HG03097 (cell line): ENCODE results near the gene GALNT9.
"Not testable (repeated sequence)": the region's sequence is repeated elsewhere in the genome, so short reads cannot be mapped to it uniquely, and the experiment has no call there.

ENCODE experiments used
- ATAC-seq: cut with Tn5 transposase; IDR thresholded peaks from one replicate; pipeline ENCODE4 v1.9.1; 2021; ENCODE audit not compliant: unreplicated experiment, low FRiP score

GALNT9 gene

DNA sequence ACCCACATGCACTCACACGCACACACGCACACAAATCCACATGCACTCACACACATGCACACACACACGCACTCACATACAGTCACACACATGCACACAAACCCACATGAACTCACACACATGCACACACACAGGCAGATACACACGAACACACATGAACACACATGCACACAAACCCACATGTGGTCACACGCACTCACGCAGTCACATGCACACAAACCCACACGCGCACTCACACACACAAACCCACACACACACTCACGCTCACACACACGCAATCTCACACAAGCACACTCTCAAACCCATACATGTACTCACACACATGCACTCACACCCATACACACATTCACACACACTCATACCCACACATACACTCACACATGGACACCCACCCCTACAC, 61.5 kb downstream of the GALNT9 start:
- no peak for ATAC-seq

DNA sequence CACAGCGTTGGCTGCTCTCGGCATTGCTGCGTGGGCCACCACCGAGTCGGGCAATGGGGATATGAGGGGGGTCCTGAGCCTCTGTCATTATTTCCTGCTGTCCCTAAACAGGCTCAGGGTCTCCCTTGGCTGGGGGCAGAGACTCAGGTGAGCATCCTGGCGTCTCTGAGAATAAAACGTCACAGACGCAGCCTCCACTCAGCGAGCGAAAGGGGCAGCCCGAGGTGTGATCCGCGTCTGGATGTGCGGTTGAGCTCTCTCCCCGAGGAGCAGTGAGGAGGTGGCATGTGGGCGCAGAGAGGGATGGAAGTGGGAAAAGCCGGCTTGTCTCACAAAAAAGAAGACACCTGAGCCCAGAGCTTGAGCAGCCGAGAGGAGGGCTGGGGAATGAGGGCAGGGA, 62.6 kb downstream of the GALNT9 start:
- ATAC-seq = no peak

DNA sequence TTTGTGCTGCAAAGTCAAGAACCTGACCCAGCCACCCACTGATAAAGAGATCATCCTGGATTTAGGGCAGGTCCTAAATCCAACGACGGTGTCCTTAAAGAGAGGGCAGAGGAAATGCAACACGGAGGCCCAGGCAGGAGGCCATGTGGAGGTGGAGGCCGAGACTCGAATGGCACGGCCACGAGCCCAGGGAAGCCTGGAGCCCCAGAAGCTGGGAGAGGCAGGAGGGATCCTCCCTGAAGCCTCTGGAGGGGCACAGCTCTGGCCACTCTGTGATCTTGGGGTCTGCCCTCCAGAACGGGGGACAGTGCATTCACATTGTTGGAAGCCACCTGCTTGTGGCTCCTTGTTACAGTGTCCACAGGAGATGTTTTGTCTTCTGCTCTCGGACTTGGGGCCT, 63.0 kb downstream of the GALNT9 start:
- ATAC-seq = no peak

DNA sequence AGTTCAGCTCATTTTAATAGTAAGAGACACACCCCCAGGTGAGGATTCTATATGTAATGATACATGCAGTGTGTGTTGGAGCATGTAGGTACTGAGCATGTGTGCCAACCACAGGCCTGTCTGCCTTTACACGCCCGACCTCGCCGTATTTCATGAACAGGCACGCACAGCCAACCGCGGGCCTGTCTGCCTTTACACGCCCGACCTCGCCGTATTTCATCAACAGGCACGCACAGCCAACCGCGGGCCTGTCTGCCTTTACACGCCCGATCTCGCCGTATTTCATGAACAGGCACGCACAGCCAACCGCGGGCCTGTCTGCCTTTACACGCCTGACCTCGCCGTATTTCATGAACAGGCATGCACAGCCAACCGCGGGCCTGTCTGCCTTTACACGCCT, 63.6 kb downstream of the GALNT9 start:
- not testable (repeated sequence) for ATAC-seq

DNA sequence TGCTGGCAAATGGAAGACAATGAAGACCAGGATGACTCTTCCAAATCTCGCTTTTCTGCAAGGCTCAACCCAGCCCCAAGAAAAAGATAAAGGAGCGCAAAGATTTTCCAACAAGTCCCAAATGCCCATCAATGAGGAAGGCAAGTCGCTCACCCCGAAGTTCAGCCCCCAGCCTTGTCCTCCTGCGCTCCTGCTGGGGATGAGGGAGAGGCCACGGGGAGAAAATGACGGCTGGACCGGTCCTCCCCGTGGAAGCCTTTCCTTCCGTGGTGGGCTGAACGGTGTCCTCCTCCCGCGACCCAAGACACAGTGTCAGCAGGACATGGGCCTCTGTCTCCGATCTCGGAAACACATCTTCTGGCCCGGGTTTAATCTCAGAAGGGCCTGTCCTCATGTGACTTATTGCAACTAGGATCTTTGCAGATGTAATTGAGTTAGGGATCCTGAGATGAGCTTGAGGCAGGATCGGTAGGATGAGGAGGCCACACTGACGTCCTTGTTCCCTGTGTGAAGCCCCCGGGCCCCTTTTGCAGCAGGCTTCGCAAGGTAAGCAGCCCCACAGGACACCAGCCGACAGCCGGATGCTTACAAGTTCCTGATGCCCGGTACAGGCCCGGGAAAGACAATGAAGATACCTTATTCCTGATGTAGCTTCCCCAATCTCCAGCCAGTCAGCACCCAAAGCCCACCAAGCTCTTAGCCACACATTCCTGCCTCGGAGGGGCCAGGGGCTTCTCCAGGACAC, 64.2 kb downstream of the GALNT9 start:
- ATAC-seq = no peak

DNA sequence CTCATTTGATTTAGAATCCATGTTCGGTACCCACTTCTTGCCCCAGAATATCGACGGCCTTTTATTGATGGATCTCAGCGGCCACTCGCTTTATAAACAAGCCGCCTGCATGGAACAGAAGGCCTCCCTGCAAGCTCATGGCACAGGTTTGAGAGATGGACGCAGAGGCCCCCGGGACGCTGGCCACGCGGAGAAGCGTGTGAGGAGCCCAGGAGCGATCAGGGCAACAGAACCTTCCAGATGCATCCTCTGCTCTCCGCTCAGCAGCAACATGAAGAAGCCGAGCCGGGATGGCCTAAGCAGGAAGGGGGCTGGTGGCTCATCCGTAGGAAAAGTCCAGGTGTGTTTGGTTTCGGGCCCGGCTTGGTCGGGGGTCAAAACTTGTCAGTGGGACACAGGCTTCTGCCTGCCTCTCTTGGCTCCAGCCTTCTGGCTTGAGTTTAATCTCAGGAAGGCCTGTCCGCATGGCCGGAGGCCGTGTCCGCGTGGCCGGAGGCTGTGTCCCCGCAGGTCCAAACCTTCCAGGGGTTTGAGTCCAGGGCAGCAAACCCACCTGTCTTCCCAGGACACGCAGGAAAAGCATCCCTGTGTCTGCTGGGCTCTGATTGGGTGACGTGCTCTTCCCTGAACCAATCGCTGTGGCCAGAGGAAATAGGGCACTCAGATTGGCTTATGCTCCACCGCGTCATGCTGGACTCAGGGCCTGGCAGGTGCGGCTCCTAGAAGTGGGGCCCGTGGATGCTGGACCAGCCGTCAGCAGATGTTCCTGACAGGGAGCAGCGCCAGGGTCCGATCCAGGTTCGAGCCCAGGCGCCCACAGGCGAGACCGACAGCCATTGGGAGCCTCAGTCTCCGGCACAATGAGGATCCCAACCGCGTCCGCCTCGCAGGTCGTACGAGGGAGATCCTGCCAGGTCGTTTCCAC, 65.0 kb downstream of the GALNT9 start:
- no peak for ATAC-seq

DNA sequence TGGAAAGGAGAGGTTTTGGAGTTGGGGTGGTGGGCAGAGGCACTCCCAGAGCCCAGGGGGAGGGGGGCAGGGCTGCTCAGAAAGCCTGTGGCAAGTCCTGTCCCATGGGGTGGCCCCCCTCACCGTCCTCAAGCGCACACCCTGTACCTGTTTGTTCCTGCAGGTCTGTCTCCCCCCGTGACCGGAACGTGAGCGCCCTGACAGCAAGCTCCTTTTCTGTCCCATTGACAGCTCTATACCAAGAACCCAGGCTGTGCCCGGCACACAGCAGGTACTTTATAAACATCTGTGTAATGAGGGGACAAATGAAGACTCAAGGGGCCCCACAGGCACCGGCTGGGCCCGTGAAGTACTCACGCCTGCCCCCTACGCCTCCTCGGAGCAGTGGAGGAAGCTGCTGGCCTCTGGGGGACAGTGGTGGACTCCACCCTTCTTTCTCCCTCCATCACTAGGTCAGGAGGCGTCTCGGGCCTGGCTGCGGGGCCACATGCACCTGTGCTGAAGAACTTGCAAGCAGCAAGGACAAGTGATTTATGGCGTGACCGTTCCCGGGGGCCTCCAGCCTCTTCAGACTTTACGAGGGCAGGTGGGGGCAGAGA, 65.8 kb downstream of the GALNT9 start:
- ATAC-seq = no peak

DNA sequence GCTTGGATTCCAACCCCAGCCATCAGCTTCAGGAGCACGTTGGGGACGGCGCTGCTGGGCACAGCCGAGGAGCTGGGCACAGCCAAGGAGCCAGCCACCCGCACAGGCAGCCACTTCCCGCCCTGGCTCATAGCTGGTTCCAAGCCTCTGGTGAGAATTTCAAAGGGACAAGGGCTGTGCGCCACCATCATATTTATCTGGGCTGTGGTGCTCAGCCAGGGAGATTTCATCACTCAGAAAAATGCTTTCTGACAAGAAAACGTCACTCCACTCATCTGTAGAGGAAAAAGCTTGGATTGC, 66.4 kb downstream of the GALNT9 start:
- ATAC-seq = no peak

DNA sequence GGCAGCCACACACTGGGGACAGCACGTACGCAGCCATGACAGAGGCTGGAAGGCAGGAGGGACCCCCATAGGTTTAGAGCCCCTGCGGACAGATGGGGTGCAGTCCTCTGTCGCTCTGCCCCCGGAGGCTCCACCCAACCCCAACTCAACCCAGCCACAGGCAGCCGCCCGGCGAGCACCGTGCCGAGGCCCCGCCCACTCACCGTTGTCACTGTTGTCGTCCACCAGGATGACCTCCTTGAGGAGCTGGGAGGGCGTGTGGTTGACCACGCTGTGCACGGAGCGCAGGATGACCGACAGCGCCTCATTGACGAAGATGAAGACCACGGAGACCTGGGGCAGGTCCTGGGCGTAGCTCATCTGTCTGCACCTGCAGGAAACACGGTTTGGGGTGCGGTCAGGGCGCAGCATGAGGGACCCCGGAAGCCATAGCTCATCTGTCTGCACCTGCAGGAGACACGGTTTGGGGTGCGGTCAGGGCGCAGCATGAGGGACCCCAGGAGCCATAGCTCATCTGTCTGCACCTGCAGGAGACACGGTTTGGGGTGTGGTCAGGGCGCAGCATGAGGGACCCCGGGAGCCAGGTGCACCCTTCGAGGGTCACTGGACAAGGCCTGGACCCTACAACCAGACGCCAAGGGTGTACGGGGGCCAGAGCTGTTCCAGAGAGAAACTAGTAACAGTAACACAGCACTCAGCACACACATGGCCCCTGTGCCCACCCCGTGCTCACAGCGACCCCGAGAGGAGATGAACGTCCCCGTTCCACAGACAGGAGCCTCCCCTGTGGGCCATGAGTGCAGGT, 66.9 kb downstream of the GALNT9 start:
- ATAC-seq = no peak

DNA sequence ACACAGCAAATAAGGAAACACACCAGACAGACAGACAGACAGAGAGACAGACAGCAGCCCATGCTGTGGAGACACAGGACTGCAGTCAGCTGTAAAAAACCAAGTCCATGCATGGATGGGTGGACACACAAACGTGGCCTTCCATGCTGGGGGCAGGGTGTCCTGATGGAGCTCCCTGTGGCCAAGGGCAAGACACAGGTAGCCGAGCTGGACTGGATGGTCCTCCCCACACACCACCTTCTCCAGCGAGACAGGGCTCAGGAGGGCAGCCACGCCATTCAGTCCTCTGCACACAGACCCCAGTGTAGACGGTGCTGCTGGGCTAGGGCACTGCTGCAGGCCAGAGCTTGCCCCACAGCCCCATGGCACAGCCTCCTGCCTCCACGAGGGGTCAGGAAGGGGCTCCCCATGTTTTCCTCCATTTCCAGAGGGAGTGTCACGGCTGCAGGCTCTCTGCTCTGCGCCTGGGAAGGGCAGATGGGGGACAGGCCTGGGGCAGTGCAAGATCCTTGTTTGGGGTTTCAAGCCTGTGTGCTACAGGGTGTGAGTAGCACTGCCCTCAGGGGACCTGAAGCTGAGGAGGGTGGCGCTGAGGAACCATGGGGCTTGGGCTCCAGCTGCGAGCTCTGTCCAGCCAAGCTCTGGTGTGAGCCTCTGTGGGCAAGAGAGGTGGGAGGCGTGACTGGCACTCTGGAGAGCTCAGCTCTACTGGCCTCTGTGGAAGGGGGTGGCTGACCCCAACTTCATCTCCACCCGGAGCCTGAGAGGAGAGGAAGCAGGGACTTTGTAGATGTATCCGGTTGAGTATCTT, 67.9 kb downstream of the GALNT9 start:
- no peak for ATAC-seq

DNA sequence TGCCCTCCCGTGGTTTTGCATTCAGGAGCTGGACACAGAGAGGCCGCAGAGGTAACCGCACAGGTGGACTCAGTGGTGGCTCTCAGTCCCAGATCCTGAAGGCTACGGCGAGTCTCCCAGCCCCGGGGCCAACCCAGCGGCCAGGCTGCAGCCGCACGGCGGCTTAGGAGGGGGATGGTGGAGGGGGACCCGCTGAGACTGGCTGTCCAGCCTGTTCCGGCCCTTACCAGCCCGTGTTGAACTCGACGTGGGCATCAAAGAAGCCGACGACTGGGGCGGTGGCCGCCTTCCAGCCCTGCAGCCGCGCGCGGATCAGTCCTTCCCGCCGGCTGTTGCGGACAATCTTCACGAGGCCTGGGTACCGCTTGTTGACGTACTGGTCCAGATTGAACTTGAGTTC, 68.7 kb downstream of the GALNT9 start:
- ATAC-seq = no peak

DNA sequence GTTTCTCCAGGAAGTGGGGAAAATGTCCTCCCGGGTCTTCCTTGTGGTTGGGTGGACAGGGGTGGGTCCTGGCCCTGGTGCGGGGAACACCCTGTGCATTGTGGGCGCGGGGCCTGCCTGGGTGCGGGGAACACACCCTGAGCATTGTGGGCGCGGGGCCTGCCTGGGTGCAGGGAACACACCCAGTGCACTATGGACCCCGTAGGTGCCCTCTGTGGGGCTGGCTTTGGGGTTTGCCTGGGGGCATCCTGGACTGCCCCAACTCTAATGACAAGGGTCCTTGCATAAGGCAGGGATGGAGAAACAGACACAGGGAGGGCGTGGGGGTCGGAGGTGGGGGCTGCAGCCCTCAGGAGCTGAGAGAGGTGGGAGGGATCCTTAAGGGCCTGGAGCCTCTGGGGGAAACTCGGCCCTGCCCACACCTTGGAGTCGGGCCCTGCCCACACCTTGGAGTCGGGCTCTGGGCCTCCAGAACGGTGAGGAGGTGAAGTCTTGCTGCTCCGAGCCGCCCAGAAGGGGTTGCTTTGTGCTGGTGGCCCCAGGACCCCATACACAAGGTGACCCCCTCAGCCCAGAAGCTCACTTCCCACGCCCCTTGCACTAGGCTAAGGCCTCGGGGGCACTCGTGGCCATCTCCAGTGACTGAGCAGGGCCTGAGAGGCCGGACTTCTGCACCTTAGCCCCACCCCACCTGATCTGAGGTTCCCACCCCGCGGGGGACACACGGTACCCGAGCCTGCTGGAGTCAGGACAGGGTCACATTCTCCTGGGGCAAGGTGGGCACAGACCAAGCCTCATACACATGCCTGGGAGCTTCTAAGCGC, 69.3 kb downstream of the GALNT9 start:
- no peak for ATAC-seq

DNA sequence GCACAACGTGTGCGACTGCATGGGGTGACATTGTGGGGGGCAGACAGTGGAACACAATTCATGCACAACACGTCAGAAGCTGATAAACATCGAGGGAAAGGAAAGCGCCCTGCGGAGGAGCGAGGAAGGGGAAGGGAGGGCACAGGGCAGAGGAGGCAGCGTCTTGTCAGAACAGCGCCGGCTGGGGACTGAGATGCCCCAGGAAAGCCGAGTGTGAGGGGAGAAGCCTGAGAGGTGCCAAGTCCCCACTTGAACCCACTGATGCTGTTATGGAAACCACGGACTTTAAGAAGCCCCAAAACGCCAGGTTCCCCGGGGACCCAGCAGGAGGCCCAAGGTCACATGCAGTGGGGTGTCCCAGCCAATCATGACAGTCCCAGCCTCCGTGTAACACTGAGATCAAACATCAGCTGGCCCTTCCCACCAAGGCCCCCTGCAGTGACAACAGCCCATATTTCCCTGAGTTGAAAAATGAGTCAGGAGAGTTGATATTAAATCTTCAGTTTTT, 70.0 kb downstream of the GALNT9 start:
- no peak for ATAC-seq

DNA sequence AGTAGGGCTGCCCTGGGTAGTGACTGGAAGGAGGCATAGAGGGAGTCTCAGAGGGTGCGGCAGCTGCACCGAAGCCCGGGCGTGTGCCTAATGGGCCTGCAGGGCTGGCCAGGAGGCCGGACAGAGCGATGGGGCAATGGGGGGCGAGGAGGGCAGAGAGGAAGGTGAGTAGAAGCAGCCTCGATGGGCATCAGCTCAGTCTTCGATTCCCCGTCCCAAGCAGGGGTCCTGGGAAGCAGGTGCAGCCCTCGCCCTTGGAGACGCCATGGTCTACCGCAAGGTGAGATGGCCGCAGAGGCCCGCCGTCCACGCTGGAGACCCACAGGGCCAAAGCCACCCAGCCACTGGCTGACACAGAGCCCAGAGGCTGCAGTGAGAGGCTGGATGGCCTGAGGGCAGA, 70.8 kb downstream of the GALNT9 start:
- no peak for ATAC-seq

DNA sequence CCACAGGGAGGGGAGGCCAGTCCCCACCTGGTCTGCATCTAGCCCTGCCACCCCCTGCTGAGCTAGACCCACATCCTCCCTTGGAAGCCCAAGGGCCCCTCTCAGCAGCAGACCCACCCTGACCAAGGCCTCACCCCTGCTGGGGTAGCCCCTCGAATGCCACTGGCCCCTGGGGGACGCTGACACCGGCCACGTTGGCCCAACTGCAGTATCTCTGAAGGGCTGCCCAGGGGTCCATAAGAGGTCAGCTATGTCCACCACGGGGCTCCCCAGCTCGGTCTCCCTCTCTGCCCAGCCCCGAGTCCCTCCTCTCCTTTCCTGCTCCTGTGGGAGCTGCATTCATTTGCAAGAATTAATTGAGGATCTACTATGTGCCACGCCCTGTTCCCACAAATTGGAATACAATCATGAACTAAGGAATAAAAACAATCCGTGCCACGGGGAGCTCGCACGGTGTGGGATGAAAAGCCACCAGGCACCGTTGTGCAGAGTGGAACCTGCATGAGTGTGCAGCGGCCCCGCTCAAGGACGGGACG, 71.4 kb downstream of the GALNT9 start:
- no peak for ATAC-seq

DNA sequence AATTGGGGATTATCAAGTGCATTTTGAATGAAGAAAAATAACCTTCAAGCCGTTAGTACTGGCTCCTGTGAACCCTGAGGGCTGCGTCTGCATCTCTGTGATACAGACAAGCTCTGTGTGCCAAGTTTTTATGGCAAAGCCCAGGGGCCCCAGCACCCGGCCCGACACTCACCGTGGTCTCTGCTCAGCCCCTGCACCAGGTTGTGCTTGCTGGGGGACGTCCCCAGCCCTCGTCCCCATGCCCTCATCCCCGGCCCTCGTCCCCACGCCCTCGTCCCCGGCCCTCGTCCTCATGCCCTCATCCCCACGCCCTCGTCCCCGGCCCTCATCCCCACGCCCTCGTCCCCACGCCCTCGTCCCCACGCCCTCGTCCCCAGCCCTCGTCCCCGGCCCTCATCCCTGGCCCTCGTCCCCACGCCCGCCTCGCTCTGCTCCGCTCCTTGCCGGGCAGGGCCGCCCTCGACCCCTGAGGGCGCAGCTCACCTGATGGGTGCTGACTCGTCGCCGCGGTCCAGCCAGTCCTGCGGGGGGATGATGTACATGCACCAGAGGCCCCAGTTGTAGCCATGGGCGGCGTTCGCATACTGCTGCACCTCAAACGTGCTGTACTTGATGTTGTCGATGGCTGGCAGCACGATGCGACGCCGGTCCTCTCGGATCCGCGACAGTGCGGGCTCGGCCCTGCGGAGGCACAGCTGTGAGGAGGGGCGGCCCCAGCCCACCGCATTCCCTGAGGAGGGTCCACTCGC, 72.0 kb downstream of the GALNT9 start:
- no peak for ATAC-seq

DNA sequence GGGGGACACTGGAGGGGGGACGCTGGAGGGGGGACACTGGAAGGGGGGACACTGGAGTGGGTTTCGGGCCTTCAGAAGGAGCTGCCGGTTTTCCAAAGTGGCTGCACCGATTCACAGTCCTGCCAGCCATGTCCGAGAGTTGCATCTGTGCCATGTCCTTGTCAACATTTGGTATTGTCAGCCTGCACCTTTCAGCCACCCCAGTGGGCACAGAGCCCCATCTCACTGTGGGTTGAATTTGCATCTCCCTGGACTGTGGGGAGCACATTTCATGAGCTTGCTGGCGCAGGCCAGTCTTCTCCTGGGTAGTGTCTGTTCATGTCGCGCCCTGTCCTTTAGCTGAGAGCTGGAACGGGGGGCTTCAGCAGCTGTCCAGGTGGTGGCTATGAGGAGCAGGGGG, 72.7 kb downstream of the GALNT9 start:
- no peak for ATAC-seq

DNA sequence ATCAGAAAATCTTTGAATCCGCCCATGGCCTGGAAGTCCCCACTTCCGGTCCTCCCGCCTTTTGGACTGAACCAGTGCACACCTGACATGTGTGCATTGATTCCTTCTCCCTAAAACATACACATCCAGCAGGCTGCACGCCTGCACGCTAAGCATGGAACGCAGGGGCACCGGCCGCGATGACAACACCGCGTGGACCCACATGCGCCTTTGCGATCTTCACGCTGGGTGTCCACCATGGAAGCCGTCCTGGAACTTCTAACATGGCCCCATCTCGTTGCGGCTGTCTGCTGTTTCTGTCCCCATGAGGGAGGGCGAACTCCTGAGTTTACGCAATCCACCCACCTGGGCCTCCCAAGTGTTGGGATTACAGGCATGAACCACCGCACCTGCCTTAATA, 73.7 kb downstream of the GALNT9 start:
- ATAC-seq = no peak
